Retinal pigment epithelial cell (primary cell): Measurements from ENCODE around the gene SUCO.

Experiments used
- DNase-seq: peaks from one replicate; pipeline ENCODE4 v3.0.0-alpha.2; 2010; ENCODE audit warnings: low read depth
- H3K4me3 ChIP-seq: 2 replicates; pipeline ENCODE4 v1.5.1; 2011; ENCODE audit warnings: mild to moderate bottlenecking, low read length, control low read depth, moderate library complexity
- TF ChIP-seq, protein P1 (sequence below): conservative IDR thresholded peaks from 2 replicates; pipeline ENCODE4 v1.5.1; 2011; ENCODE audit warnings: low read depth, low read length, control low read depth, inconsistent platforms

Gene SUCO

DNA sequence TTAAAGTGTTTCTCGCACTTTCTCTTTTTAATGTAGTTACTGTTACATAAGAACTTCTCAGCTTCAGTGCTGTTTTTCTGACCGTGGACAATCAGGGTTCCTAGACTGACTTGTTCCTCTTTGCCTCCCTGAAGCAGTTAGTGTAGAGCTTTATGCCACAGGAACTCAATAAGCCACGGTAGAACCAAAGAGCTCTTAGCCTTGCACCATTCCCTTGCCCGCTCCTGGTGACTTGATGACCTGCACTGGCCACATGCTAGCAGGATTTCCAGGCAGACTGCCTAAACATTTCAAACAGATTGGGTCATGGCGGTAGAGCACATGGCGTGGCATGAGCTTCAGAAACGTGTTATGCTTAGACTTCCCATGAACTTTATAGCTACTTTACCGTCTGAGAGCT lies 107.2 kb downstream of the SUCO start:
- DNase-seq: no peak
- TF ChIP-seq, protein P1, sequence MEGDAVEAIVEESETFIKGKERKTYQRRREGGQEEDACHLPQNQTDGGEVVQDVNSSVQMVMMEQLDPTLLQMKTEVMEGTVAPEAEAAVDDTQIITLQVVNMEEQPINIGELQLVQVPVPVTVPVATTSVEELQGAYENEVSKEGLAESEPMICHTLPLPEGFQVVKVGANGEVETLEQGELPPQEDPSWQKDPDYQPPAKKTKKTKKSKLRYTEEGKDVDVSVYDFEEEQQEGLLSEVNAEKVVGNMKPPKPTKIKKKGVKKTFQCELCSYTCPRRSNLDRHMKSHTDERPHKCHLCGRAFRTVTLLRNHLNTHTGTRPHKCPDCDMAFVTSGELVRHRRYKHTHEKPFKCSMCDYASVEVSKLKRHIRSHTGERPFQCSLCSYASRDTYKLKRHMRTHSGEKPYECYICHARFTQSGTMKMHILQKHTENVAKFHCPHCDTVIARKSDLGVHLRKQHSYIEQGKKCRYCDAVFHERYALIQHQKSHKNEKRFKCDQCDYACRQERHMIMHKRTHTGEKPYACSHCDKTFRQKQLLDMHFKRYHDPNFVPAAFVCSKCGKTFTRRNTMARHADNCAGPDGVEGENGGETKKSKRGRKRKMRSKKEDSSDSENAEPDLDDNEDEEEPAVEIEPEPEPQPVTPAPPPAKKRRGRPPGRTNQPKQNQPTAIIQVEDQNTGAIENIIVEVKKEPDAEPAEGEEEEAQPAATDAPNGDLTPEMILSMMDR: no peak
- no peak overlapping the region for H3K4me3 ChIP-seq

DNA sequence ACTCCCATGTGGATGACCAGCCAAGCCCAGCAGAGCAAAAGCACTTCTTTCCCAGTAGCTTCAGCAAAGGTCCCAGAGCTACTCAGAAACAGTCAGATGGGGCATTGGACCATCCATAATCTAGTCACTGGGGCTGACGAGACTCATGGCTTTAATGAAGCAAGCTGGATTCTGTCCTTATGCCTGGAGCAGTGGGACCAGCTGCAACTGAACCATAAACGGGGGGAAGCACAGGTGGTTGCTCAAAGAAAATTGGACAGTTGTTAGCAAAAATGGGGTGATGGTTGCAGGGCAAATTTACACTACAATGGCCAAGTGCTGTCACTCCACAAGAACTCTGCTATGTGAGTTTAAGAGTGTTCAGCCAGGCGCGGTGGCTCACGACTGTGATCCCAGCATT lies 108.5 kb downstream of the SUCO start:
- H3K4me3 ChIP-seq: no peak overlapping the region
- no peak for DNase-seq
- TF ChIP-seq, protein P1: no peak

DNA sequence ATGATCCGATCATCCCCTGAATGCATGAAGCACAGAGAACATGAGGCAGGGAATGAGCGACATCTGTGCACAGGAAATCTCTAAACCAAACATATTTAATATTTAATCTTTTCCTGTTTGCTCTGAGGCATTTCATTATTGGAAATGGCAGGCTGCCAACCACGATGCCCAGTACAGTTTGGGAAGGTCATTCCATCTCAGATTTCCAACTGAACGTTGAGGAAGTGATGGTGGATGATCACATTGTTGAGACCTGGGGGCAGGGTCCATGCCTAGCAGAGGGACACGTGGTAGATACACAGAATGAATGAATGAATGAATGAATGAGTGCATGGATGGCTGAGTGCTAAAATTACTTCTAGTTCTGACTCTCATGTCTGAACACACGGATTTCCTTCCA lies 110.0 kb downstream of the SUCO start:
- no peak for DNase-seq
- TF ChIP-seq, protein P1: no peak
- no peak overlapping the region for H3K4me3 ChIP-seq

DNA sequence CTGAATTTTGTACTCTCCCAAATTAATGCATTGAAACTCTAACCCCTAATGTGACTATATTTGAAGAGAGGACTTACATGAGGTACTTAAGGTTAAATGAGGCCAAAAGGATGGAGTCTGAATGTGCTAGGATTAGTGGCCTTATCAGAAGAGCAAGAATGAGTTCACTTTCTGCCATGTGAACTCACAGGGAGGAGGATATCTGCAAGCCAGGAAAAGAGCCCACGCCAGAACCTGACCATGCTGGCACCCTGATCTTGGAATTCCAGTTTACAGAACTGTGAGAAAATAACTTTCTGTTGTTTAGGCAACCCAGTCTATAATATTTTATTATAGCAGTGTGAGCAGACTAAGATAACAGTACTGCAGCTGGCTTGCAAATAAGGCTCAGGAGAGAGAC lies 113.7 kb downstream of the SUCO start:
- H3K4me3 ChIP-seq: no peak overlapping the region
- DNase-seq: no peak
- TF ChIP-seq, protein P1: no peak

DNA sequence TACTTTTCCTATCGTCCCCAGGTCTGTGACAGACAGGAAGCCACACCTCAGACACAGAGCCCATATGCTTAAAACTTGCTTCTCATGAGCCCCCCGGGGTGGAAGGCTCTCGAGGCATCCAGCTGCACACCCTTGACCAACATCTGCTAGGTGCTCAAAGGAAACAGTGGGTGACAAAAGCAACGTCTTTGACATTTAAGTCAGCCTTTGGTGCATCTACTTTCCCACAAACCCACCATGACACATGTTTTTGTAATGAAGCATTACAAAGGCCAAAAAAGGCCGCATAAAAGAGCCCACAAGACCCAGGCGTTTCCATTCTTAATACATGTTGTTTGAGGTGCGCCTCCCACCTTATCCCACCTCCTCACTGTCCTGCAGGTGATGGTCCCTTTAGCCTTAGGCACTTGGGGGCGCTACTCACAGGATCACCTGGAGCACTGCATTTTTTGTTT lies 114.2 kb downstream of the SUCO start:
- no peak overlapping the region for H3K4me3 ChIP-seq
- DNase-seq: no peak
- TF ChIP-seq, protein P1: no peak

DNA sequence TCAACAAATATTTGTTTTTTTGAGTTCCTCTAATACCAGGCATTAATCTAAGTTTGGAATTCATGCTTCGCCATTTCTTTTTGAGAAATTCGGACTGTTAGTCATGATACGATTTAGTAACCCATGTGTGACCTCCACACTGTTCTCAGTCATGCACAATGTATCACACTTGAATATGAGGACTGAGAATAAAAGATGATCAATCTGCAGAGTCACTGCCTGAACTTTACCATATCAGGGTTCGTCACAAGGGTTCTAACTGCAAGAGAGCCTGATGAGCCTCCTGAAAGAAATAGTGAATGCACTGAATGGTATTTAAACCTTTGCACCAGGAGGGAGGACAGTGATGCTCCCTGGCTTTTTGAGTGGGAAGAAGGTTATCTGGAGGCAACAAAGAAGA lies 115.0 kb downstream of the SUCO start:
- no peak for DNase-seq
- no peak overlapping the region for H3K4me3 ChIP-seq
- TF ChIP-seq, protein P1: no peak

DNA sequence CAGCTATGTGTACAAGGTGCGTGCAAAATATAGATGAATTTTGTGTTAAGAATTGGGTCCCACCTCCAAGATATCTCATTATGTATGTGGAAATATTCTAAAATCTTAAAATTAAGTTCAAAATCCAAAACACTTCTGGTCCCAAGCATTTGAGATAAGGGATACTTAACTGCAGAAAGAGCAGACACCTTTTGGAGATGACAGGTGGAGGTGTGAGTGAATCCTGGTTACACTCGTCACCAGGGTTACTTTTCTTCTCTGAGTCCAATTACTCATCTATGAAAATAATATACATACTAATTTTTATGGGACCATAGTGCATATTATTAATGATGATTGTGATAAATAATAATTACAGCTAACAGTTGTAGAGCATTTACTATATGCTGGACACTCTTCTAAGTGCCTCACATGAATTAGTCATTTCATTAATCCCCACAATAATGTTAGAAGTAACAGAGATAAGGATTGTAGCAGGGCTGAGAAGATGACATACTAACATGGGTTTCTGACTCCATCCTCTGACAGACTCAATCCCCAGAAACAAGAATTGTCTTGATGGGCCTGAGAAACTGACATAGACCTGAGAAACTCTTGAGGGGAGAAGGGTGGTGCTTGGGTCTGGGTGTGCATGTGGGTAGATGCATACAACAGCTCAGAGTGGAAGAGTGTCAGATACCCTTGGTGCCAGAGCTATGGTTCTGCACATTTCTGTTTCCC lies 117.7 kb downstream of the SUCO start:
- DNase-seq: no peak

More for the DNA sequence above, 117.7 kb downstream of the SUCO start:
- no peak overlapping the region for H3K4me3 ChIP-seq
- TF ChIP-seq, protein P1: no peak
